LNCAP (cell line): ENCODE results near the gene WRNIP1.

Source experiments
- TF ChIP-seq, protein P1 (sequence below): fragments of 450-650 bp; IDR thresholded peaks from 2 replicates; pipeline ENCODE4 v1.5.1; 2017; ENCODE audit warnings: mild to moderate bottlenecking

Gene WRNIP1

GRCh38 chr6:2793534-2794151 is 28.4 kb downstream of the WRNIP1 start:
- TF ChIP-seq, protein P1, sequence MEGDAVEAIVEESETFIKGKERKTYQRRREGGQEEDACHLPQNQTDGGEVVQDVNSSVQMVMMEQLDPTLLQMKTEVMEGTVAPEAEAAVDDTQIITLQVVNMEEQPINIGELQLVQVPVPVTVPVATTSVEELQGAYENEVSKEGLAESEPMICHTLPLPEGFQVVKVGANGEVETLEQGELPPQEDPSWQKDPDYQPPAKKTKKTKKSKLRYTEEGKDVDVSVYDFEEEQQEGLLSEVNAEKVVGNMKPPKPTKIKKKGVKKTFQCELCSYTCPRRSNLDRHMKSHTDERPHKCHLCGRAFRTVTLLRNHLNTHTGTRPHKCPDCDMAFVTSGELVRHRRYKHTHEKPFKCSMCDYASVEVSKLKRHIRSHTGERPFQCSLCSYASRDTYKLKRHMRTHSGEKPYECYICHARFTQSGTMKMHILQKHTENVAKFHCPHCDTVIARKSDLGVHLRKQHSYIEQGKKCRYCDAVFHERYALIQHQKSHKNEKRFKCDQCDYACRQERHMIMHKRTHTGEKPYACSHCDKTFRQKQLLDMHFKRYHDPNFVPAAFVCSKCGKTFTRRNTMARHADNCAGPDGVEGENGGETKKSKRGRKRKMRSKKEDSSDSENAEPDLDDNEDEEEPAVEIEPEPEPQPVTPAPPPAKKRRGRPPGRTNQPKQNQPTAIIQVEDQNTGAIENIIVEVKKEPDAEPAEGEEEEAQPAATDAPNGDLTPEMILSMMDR: no peak

DNA sequence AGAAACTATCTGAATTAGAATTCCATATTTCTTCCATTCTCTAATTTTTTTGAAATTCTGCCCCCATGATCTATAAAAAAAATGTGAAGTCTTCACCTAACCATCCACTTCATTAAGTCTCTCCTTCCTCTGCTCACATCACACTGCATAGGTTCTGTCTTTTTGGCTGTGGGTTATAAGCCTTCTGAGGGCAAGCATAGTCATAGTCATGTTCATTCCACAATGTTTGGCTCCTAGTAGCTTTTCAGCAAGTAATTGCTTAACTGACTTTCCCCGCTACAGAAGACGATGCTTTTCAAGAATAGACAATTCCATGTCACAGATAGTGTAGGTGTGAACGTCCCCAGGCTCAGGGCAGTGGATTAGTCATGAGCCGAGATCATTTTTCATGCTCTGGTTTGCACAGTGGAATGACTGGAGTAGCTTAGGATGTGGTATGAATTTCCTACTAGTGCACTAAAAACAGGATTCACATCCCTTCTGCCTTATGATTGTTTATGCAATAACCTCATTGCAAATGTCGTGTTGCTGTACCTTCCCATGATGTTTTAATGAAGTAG is 29.1 kb downstream of the WRNIP1 start:
- TF ChIP-seq, protein P1: no peak

GRCh38 chr6:2795162-2795561 is 30.0 kb downstream of the WRNIP1 start:
- TF ChIP-seq, protein P1: no peak

- TF ChIP-seq, protein P1: no peak
These were observed 30.8 kb downstream of the WRNIP1 start for GRCh38 chr6:2795956-2796355.

DNA sequence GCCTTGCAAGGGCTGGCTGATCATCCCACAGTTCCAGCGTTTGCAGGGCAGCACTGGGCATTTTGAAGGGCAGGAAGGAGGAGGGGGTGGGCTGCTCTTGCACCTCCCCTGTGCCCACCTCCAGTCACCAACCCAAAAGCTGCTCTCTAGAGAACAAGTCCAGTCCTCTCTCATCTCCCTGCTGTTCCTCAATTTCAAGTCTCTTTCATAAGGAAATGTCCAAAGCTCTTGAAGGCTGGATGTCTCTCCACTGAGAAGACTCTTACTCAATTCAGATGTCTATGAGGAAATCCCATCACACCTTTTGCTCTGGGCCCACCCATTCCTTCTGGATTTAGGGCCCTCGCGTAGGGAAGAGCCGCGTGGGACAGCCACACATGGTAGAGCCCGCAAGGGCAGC is 31.7 kb downstream of the WRNIP1 start:
- TF ChIP-seq, protein P1: no peak

DNA sequence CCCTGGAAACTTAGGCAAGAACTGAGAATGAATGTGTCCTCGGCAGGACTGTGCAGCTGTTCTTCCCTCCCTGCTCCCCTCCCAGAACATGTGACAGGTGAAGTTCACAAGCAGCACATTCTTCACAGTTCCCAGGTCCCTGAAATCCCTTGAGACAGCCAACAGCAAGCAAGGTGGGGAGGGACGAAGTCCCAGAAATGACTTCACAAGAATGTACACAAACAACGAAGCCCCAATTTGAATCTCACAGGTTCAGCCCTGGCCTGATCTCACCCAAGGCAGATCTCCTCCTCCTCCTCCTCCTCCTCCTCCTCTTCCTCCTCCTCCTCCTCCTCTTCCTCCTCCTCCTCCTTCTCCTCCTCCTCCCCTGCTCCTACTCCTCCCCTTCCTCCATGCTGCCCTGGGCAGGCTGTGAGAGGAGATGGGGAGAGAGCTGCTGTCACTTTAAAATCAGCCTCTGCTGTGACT is 32.4 kb downstream of the WRNIP1 start:
- TF ChIP-seq, protein P1: no peak

DNA sequence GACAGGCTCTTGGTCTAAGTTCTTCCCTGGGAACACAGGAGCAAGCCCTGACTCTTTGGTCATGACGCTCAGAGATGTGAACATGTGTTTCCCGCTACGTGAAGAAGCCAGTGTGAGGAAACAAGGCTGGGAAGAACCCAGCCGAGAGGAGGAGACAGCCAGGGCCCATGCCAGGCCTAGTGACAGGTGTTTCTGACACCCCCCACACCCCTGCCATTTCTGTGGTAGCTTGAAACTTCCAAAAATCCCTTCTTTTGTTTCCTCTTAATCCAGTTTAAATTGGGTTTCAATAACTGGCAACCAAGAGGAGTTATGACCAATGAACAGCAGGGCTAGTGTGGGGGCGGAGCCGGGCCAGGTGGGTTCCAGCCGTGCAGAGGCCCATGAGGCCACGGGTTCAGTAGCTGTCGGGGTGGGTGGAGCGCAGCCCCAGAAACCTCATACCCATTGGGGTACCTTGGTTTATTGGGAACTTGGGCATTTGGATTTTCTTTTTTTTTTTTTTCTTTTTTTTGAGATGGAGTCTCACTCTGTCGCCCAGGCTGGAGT is 33.5 kb downstream of the WRNIP1 start:
- TF ChIP-seq, protein P1: no peak
